ENCODE measurements around the gene PGRMC2.

The PGRMC2 gene

GRCh38 chr4:128284317-128284716 lies 3.3 kb downstream of the PGRMC2 start:
- Histone ChIP-seq H3K27ac (no peak overlapping the region), H3K36me3 (ENCODE audit: insufficient read depth) (no peaks in the 10 kb centered on the region), H4K20me1 (ENCODE audit: insufficient read depth) (no peaks in the 10 kb centered on the region), H3K4me2 (peak overlapping the region; percentile 78; the same call in 1 of the 2 replicates), H2AFZ (ENCODE audit: low read depth) (no peak overlapping the region), H3K4me3 (IDR thresholded peaks at IDR 0.05; ENCODE audit: insufficient read depth, low read depth, low read length) (no peak overlapping the region), H3K9ac (no peak overlapping the region), H3K79me2 (ENCODE audit: insufficient read depth, low read depth) (peaks cover 51% of the 10 kb centered on the region), H3K27me3 (ENCODE audit: insufficient read depth, low read depth) (no peaks in the 10 kb centered on the region), H3K4me1 (ENCODE audit: low read depth, poor library complexity, severe bottlenecking) (peaks cover 23% of the 10 kb centered on the region)
- TF ChIP-seq, protein P1, sequence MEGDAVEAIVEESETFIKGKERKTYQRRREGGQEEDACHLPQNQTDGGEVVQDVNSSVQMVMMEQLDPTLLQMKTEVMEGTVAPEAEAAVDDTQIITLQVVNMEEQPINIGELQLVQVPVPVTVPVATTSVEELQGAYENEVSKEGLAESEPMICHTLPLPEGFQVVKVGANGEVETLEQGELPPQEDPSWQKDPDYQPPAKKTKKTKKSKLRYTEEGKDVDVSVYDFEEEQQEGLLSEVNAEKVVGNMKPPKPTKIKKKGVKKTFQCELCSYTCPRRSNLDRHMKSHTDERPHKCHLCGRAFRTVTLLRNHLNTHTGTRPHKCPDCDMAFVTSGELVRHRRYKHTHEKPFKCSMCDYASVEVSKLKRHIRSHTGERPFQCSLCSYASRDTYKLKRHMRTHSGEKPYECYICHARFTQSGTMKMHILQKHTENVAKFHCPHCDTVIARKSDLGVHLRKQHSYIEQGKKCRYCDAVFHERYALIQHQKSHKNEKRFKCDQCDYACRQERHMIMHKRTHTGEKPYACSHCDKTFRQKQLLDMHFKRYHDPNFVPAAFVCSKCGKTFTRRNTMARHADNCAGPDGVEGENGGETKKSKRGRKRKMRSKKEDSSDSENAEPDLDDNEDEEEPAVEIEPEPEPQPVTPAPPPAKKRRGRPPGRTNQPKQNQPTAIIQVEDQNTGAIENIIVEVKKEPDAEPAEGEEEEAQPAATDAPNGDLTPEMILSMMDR (conservative IDR thresholded peaks at IDR 0.05; ENCODE audit: low read depth, low read length), result no peak

DNA sequence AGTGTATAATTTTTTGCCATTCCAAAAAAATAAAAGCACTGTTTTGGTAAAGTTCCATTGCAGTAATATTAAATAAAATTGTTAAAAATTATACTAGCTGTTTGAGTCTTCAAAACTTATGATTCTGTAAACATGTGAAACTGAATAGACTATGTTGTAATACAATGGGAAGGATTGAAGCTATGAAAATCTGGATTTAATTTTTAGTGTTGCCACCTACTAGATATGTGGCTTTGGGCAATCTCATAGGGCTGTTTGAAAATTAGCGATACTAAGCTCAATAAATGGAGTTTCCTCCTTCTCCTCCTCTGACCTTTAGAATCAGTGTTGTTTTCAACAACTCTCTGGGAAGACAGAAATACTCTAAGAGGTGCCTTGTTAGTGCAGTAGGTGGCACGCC lies 4.5 kb downstream of the PGRMC2 start:
- Histone ChIP-seq H3K36me3 (ENCODE audit: insufficient read depth) (no peaks in the 10 kb centered on the region), H3K27me3 (ENCODE audit: insufficient read depth, low read depth) (no peaks in the 10 kb centered on the region), H2AFZ (ENCODE audit: low read depth) (no peak overlapping the region), H3K4me2 (no peak overlapping the region), H4K20me1 (ENCODE audit: insufficient read depth) (no peaks in the 10 kb centered on the region), H3K9ac (no peak overlapping the region), H3K4me1 (ENCODE audit: low read depth, poor library complexity, severe bottlenecking) (peaks cover 18% of the 10 kb centered on the region), H3K27ac (no peak overlapping the region), H3K4me3 (IDR thresholded peaks at IDR 0.05; ENCODE audit: insufficient read depth, low read depth, low read length) (no peak overlapping the region), H3K79me2 (ENCODE audit: insufficient read depth, low read depth) (peaks cover 60% of the 10 kb centered on the region)
- TF ChIP-seq, protein P1 (conservative IDR thresholded peaks at IDR 0.05; ENCODE audit: low read depth, low read length), result no peak

- TF ChIP-seq, protein P1 (conservative IDR thresholded peaks at IDR 0.05; ENCODE audit: low read depth, low read length), result no peak
- Histone ChIP-seq H3K27ac (no peak overlapping the region), H3K4me3 (IDR thresholded peaks at IDR 0.05; ENCODE audit: insufficient read depth, low read depth, low read length) (no peak overlapping the region), H3K27me3 (ENCODE audit: insufficient read depth, low read depth) (no peaks in the 10 kb centered on the region), H3K4me1 (ENCODE audit: low read depth, poor library complexity, severe bottlenecking) (peaks cover 18% of the 10 kb centered on the region), H3K4me2 (no peak overlapping the region), H3K36me3 (ENCODE audit: insufficient read depth) (no peaks in the 10 kb centered on the region), H2AFZ (ENCODE audit: low read depth) (no peak overlapping the region), H3K9ac (no peak overlapping the region), H3K79me2 (ENCODE audit: insufficient read depth, low read depth) (peaks cover 64% of the 10 kb centered on the region), H4K20me1 (ENCODE audit: insufficient read depth) (no peaks in the 10 kb centered on the region)
Observed at GRCh38 chr4:128282516-128282915, 5.1 kb downstream of the PGRMC2 start.

GRCh38 chr4:128281354-128281753 lies 6.3 kb downstream of the PGRMC2 start:
- TF ChIP-seq, protein P1 (conservative IDR thresholded peaks at IDR 0.05; ENCODE audit: low read depth, low read length), result no peak
- Histone ChIP-seq H3K4me3 (IDR thresholded peaks at IDR 0.05; ENCODE audit: insufficient read depth, low read depth, low read length) (no peak overlapping the region), H3K4me1 (ENCODE audit: low read depth, poor library complexity, severe bottlenecking) (peaks cover 18% of the 10 kb centered on the region), H4K20me1 (ENCODE audit: insufficient read depth) (no peaks in the 10 kb centered on the region), H3K27me3 (ENCODE audit: insufficient read depth, low read depth) (no peaks in the 10 kb centered on the region), H3K36me3 (ENCODE audit: insufficient read depth) (no peaks in the 10 kb centered on the region; the same call in 1 of the 2 replicates), H3K79me2 (ENCODE audit: insufficient read depth, low read depth) (peaks cover 66% of the 10 kb centered on the region), H3K27ac (no peak overlapping the region), H2AFZ (ENCODE audit: low read depth) (no peak overlapping the region), H3K4me2 (no peak overlapping the region), H3K9ac (no peak overlapping the region)

Measured in KMS-11 (cell line).